Stimulated activated CD4-positive, alpha-beta T cell treated with anti-CD3 and anti-CD28 coated beads, Interleukin-15, amount 100 ng/mL, for 1 hour (primary cell): ENCODE results near the gene RIMS4.

Source experiments
- DNase-seq, 2 donors: peaks; one replicate each; pipeline ENCODE4 v3.0.0-alpha.2; 2020; ENCODE audit warnings: low read depth in 1 of 2, low spot score in 1 of 2

RIMS4 gene

DNA sequence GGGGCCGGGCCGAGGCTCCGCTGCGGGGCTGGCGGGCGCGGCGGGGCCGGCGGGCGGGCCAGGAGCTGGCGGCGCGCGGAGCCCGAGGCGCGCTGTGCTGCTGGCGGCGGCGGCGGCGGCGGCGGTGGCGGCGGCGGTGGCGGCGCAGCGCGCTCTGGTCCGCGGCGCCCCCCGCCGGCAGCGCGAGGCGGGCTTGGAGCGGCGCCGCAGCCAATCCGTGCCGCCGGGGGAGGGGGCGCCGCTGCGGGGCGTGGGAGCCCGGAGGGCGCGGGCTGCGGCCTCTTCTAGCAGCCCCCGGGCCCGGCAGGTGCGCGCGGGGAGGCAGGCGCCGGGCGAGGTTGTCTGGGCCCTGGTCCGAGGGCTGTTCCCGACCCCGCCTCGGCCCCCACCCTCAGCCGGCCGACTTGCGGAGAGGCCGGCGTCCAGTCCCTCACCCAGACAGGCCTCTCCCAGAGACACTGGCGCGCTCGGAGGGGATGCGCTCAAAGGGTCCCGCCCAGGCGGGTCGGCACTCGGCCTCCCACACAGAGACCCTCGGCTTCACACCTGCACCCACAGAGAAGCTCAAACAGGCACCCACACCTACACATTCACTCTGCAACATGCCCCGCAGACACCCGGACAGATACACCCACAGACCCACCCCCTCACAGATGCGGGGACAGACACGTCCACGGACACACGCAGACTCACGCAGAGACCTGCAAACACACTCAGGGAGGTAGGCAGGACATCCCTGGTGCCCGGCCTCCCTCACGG lies at the start of gene RIMS4:
RIMS4 (minus strand) TSS at position 156 of the 759 bp plus-strand sequence. CDS start 275 bp downstream, outside the sequence.
- no peak for DNase-seq

DNA sequence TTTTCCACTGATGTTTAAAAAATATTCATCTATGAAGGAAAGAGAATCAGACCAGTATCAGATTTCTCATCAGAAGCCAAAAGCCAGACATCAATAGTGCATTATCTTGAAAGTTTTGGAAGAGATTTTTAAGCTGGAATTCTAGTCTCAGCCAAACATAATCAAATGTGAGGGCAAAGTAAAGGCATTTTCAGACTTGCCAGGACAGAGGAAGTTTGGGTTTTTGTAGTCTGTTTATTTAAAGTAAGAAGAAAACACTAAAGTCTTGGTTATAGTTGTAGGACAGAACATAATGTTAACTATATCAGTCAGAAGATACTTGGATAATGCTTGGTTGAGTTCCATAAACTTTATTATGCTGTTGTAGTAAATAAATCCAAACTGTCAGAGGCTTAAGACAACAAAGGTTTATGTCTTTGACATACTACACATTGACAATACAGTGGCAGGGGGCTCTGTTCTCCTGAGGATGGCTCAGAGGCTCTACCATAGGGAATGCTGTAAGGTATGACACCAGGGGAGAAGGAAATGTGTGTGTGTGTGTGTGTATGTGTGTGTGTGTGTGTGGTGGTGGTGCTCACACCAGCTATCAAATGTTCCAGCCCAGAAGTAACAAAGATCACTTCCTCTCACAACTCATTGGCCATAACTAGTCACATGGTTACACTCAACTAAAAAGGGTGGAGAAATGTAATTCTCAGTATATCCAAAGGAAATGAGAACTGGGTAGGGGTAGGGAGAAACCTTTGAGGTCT lies 48.4 kb upstream of the RIMS4 start:
- no peak for DNase-seq

DNA sequence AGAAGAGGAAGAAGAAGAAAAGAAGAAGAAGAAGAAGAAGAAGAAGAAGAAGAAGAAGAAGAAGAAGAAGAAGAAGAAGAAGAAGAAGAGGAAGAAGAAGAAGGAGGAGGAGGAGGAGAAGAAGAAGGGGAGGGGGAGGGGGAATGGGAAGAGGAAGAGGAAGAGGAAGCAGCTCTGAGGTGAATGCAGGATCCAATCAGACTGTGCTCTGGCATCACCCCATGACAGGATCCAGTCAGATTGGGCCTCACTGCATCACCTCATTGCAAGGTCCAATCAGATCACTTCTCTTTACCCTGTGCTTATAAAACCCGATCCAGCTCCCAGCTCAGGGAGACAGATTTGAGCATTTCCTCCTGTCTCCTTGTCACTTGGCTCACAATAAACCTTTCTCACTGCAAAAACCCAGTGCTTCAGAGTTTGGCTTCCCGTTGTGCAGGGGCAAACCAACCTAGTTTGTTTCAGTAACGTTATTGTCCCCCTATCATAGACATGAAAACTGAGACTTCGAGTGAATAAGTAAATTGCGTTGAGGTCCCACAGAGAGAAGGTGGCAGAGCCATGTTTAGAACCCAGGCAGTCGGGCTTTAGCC lies 46.6 kb upstream of the RIMS4 start:
- no peak for DNase-seq

GRCh38 chr20:44856442-44856841 lies 46.1 kb upstream of the RIMS4 start:
- no peak for DNase-seq

- no peak for DNase-seq
Measured at GRCh38 chr20:44851545-44851944, 41.2 kb upstream of the RIMS4 start.

- DNase-seq, result no peak
Measured at GRCh38 chr20:44850837-44851236, 40.5 kb upstream of the RIMS4 start.

DNA sequence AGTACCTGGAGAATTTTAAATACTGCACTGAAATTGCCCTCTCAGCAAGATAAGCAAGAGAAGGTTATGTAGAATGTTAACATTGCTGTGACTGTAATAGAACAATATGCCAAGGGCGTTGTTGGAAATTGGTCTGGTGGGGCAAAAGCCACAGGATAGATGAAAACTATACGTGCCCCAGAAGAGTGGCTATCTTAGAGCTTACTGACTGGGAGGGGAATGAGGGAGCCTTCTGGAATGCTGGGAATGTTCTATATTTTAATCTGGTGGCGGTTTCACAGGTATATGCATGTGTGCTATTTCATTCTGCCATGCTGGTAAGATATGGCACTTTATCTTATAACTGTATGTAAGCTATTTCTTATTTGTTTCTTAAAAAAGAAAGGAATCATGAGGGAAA lies 39.9 kb upstream of the RIMS4 start:
- DNase-seq, result no peak

DNA sequence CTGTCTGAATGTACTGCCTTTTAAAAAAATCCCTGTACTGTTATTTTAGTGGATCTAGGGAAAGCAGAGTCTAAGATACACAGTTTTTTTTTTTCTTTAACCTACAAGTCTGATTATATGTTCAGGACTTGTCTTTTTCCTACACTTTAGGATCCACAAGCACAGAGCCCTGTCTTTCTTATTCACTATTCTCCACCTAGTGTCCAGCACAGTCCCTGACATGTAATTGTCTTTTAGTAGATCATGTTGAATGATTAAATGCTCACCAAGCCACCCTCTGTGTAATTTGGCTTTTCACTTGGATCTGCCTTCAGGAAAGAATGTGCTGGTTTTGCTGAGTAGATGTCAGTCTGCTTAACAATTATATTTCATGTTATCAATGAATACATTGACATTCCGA lies 39.4 kb upstream of the RIMS4 start:
- DNase-seq, result no peak

GRCh38 chr20:44848254-44849015 lies 38.1 kb upstream of the RIMS4 start:
- no peak for DNase-seq

GRCh38 chr20:44843876-44844275 lies 33.5 kb upstream of the RIMS4 start:
- no peak for DNase-seq

- no peak for DNase-seq
Measured at GRCh38 chr20:44841955-44842354, 31.6 kb upstream of the RIMS4 start.

GRCh38 chr20:44840826-44841225 lies 30.5 kb upstream of the RIMS4 start:
- DNase-seq, result no peak

- DNase-seq, result no peak
Measured at GRCh38 chr20:44839481-44839880, 29.1 kb upstream of the RIMS4 start.

DNA sequence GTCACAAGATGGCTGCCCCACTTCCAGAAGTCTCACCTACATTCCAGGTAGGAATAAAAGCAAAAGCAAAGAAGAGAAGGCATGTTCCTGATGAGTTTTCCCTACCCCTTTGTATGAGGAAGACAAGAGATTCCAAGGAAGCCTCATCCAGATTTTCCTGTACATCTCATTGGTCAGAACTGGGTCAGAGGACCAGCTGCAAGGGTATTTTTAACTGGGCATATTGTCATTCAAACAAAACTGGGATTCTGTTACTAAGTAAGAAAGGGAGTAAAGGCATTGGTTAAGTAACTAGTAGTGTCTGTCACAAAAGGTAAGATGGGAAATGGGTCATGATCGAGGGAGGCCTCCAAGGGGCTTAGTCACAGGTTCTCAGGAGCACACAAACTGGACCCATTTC lies 28.2 kb upstream of the RIMS4 start:
- DNase-seq, result no peak

DNA sequence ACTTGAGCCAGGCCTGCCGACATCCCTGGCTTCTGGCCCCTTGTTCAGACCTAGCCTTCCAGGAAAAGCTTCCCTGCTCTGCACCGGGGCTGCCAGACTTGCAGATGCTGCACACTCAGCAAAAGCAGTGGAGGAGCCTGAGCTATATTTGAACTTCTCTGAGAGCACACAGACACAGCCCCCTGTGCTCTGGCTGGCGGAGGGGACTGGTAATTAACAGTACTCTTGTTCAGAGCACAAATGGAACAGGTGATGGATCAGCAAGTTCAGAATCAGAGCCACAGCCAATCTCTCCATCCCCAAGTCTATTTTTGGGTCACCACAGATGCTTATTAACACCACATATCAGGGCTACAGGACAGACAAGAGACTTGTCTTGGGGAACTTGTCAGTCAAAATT lies 27.6 kb upstream of the RIMS4 start:
- DNase-seq, result no peak

GRCh38 chr20:44836601-44837120 lies 26.3 kb upstream of the RIMS4 start:
- DNase-seq, result no peak

DNA sequence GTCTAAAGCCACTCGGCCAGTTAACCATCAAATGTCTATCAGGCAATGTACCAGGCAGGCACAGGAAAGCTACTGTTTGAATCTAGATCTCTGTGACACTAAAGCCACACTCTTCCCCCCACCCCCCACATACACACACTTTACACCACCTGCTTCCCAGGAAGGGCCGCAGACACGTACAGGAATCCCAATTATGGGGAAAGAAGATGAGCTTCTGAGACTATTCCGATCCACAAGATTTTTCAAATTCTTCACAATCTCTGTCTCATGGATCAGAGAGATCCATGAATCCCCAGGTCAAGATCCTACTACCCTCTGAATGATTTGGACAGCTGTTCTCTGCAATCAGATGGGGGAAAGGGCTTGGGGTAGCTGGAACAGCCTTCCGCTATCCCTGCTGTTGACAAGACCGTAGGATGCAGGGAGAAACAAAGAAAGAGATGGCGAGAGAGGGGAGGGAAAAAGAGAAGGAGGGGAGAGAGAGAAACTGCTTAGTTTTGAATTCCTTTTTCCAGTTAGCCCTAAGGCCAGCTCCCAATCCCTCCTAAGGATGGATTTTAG lies 25.4 kb upstream of the RIMS4 start:
- no peak for DNase-seq

DNA sequence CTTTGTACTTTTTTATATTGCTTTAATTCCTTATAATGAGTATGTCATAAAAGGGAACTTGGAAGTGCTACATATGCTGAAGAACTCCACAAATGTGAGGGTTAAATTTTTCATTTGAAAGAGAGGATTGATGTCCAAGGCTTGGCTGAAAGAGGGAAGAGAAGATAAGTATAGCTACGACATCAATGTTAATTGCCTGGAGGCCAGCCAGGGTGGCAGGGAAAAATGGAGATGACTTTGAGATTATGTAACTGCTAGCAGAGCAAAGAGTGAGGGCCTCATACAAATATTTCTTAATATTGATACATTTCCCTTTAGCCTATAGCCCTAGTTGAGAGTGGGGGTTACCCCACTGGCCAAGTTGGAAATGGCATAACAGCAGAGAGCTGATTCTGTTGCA lies 24.8 kb upstream of the RIMS4 start:
- DNase-seq, result no peak

DNA sequence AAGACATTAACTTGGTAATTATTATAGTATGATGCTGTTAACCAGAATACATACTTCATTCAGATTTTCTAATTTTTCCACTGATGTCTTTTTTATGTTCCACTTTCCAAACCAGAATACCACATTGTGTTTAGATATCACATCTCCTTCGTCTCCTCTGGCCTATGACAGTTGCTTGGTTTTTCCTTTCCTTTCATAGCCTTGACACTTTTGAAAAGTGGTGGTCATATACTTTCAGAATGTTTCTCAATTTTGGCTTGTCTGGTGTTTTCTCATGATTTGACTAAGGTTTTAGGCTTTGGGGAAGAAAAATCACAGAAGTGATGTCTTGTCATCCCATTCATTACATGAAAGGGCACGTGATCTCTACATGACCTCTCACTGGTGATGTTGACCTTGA lies 24.3 kb upstream of the RIMS4 start:
- no peak for DNase-seq

DNA sequence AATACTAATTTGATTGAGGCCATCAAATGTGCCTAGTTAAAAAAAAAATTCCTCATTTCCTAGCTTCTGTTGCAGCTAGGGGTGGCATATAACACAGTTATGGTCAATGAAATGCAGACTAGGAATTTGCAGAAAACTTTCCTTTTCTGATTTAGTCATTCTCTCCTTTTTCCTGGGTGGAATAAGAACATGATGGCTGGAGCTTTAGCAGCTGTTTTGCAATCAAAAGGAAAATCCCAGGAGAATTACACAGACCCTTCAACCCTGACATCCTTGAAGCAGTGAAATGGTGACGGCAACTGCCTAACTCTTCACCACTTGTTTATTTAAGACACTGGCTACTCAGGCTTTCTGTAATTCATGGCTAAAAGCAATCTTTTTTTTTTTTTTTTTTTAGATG lies 23.1 kb upstream of the RIMS4 start:
- DNase-seq, result no peak

DNA sequence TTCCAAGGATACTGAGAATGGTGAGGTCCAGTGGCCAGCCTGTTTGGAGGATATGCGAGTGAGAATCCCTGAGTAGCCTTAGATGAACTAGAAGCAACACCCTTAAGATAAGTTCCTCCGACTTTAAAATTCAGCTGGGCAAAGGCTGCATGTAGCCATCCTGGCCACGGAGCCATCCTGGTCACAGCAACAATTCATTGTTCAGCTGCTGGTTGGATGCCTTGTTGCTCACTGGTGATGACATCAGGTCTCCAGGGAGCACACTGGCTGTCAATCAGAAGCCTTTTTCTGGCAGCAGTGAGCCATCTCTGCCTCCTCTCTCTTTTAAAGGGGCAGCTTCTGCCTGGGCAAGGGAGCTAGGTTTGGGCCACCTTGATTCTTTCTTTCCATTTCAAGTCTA lies 22.4 kb upstream of the RIMS4 start:
- no peak for DNase-seq
